ENCODE measurements around the gene GBE1.

GRCh38 chr3:81769299-81769698 is 7.9 kb upstream of the GBE1 start:
- TF ChIP-seq CTCF (IDR thresholded peaks at IDR 0.05) (no peak), POLR2A (IDR thresholded peaks at IDR 0.05) (no peak)

All from adrenal gland (tissue), 5 donors.